ENCODE results near the gene B3GNT2.

B3GNT2 gene

GRCh38 chr2:62209427-62209991 is 13.6 kb downstream of the B3GNT2 start:
- Histone ChIP-seq H3K27ac (ENCODE audit: insufficient read depth in 1 of 2, low read depth in 1 of 2, low read length in 2 of 2, poor library complexity in 1 of 2, severe bottlenecking in 2 of 2) (peak overlapping the region in 1 of 2 experiments; percentile 43), H3K4me1 (ENCODE audit: control extremely low read depth in 1 of 4, control insufficient read depth in 4 of 4, insufficient read depth in 4 of 4, low read length in 3 of 4) (peaks cover 0 to 45% (median 12%) of the 10 kb centered on the region in 4 experiments), H3K27me3 (replicated peaks in 2 of 5; ENCODE audit: control insufficient read depth in 4 of 5, insufficient read depth in 5 of 5, low read length in 4 of 5) (no peaks in the 10 kb centered on the region), H3K36me3 (ENCODE audit: control insufficient read depth in 4 of 4, insufficient read depth in 4 of 4, low read length in 3 of 4) (peaks cover 2 to 43% (median 15%) of the 10 kb centered on the region in 4 experiments), H3K9me3 (ENCODE audit: control extremely low read depth in 1 of 5, control insufficient read depth in 4 of 5, insufficient read depth in 2 of 5, low read depth in 1 of 5, low read length in 4 of 5) (no peaks in the 10 kb centered on the region), H3K4me3 (ENCODE audit: control insufficient read depth in 1 of 7, extremely low read depth in 1 of 7, insufficient read depth in 4 of 7, low read depth in 2 of 7, low read length in 6 of 7) (no peak overlapping the region)
- DNase-seq: no peak
- ChIA-PET POLR2A (no interaction called here), CTCF (interaction anchor here (0.5 to 1.2 kb wide), 3 partner anchors 8 to 29 kb away, joined by 3 read pairs; no protein-coding TSS in a partner anchor)
- WGBS (ENCODE audit: insufficient coverage): 88% methylated on average over 4 of the region's 8 CpGs

- Histone ChIP-seq H3K9me3 (ENCODE audit: control extremely low read depth in 1 of 5, control insufficient read depth in 4 of 5, insufficient read depth in 2 of 5, low read depth in 1 of 5, low read length in 4 of 5) (peaks cover 0 to 15% (median 6%) of the 10 kb centered on the region in 5 experiments), H3K36me3 (ENCODE audit: control insufficient read depth in 4 of 4, insufficient read depth in 4 of 4, low read length in 3 of 4) (peaks cover 0 to 40% (median 13%) of the 10 kb centered on the region in 4 experiments), H3K27ac (ENCODE audit: insufficient read depth in 1 of 2, low read depth in 1 of 2, low read length in 2 of 2, poor library complexity in 1 of 2, severe bottlenecking in 2 of 2) (peak overlapping the region in 1 of 2 experiments; percentile 50), H3K27me3 (replicated peaks in 2 of 5; ENCODE audit: control insufficient read depth in 4 of 5, insufficient read depth in 5 of 5, low read length in 4 of 5) (no peaks in the 10 kb centered on the region), H3K4me1 (ENCODE audit: control extremely low read depth in 1 of 4, control insufficient read depth in 4 of 4, insufficient read depth in 4 of 4, low read length in 3 of 4) (peaks cover 0 to 46% (median 16%) of the 10 kb centered on the region in 4 experiments), H3K4me3 (ENCODE audit: control insufficient read depth in 1 of 7, extremely low read depth in 1 of 7, insufficient read depth in 4 of 7, low read depth in 2 of 7, low read length in 6 of 7) (peak overlapping the region in 1 of 7 experiments; percentile 8)
- DNase-seq: no peak
- POLR2A ChIA-PET: no interaction called here
- WGBS (ENCODE audit: insufficient coverage): 86% methylated on average over 8 of the region's 11 CpGs
- CTCF ChIA-PET: interaction anchor here (0.6 to 4.2 kb wide), 6 partner anchors 12 to 174 kb away, joined by 3 to 16 read pairs (median 3); no protein-coding TSS in a partner anchor
Measured at GRCh38 chr2:62215306-62216064, 19.6 kb downstream of the B3GNT2 start.

GRCh38 chr2:62216113-62216512 is 20.2 kb downstream of the B3GNT2 start:
- WGBS (ENCODE audit: insufficient coverage): 80% methylated on average over 2 of the region's 2 CpGs

GRCh38 chr2:62216616-62217015 is 20.7 kb downstream of the B3GNT2 start:
- Histone ChIP-seq H3K27ac (ENCODE audit: insufficient read depth in 1 of 2, low read depth in 1 of 2, low read length in 2 of 2, poor library complexity in 1 of 2, severe bottlenecking in 2 of 2) (peak overlapping the region in 1 of 2 experiments; percentile 37), H3K27me3 (replicated peaks in 2 of 5; ENCODE audit: control insufficient read depth in 4 of 5, insufficient read depth in 5 of 5, low read length in 4 of 5) (no peaks in the 10 kb centered on the region), H3K36me3 (ENCODE audit: control insufficient read depth in 4 of 4, insufficient read depth in 4 of 4, low read length in 3 of 4) (peaks cover 3 to 47% (median 14%) of the 10 kb centered on the region in 4 experiments), H3K4me1 (ENCODE audit: control extremely low read depth in 1 of 4, control insufficient read depth in 4 of 4, insufficient read depth in 4 of 4, low read length in 3 of 4) (peaks cover 0 to 46% (median 16%) of the 10 kb centered on the region in 4 experiments), H3K4me3 (ENCODE audit: control insufficient read depth in 1 of 7, extremely low read depth in 1 of 7, insufficient read depth in 4 of 7, low read depth in 2 of 7, low read length in 6 of 7) (no peak overlapping the region), H3K9me3 (ENCODE audit: control extremely low read depth in 1 of 5, control insufficient read depth in 4 of 5, insufficient read depth in 2 of 5, low read depth in 1 of 5, low read length in 4 of 5) (peaks cover 0 to 18% (median 6%) of the 10 kb centered on the region in 5 experiments)
- WGBS (ENCODE audit: insufficient coverage): 94% methylated on average over 7 of the region's 8 CpGs
- ChIA-PET POLR2A (interaction anchor here (0.6 kb wide), 1 partner anchor 11 kb away, joined by 4 read pairs; no protein-coding TSS in a partner anchor), CTCF (interaction anchor here (1.0 to 4.2 kb wide), 4 partner anchors 12 to 193 kb away, joined by 3 to 16 read pairs (median 3); no protein-coding TSS in a partner anchor)
- no peak for DNase-seq

More at GRCh38 chr2:62216113-62216512, 20.2 kb downstream of the B3GNT2 start:
- ChIA-PET CTCF (interaction anchor here (1.0 to 4.2 kb wide), 6 partner anchors 11 to 194 kb away, joined by 3 to 16 read pairs (median 3); no protein-coding TSS in a partner anchor), POLR2A (interaction anchor here (0.6 kb wide), 1 partner anchor 12 kb away, joined by 4 read pairs; no protein-coding TSS in a partner anchor)
- H3K27ac ChIP-seq (ENCODE audit: insufficient read depth in 1 of 2, low read depth in 1 of 2, low read length in 2 of 2, poor library complexity in 1 of 2, severe bottlenecking in 2 of 2): peak overlapping the region in 1 of 2 experiments; percentile 50
- no peaks in the 10 kb centered on the region for H3K27me3 ChIP-seq (replicated peaks in 2 of 5; ENCODE audit: control insufficient read depth in 4 of 5, insufficient read depth in 5 of 5, low read length in 4 of 5)
- DNase-seq: no peak
- H3K4me3 ChIP-seq (ENCODE audit: control insufficient read depth in 1 of 7, extremely low read depth in 1 of 7, insufficient read depth in 4 of 7, low read depth in 2 of 7, low read length in 6 of 7): no peak overlapping the region
- H3K36me3 ChIP-seq (ENCODE audit: control insufficient read depth in 4 of 4, insufficient read depth in 4 of 4, low read length in 3 of 4): peaks cover 0 to 46% (median 14%) of the 10 kb centered on the region in 4 experiments
- H3K9me3 ChIP-seq (ENCODE audit: control extremely low read depth in 1 of 5, control insufficient read depth in 4 of 5, insufficient read depth in 2 of 5, low read depth in 1 of 5, low read length in 4 of 5): peaks cover 0 to 16% (median 6%) of the 10 kb centered on the region in 5 experiments
- H3K4me1 ChIP-seq (ENCODE audit: control extremely low read depth in 1 of 4, control insufficient read depth in 4 of 4, insufficient read depth in 4 of 4, low read length in 3 of 4): peaks cover 0 to 46% (median 16%) of the 10 kb centered on the region in 4 experiments

- peaks cover 3 to 54% (median 16%) of the 10 kb centered on the region in 4 experiments for H3K36me3 ChIP-seq (ENCODE audit: control insufficient read depth in 4 of 4, insufficient read depth in 4 of 4, low read length in 3 of 4)
- POLR2A ChIA-PET: no interaction called here
- H3K4me1 ChIP-seq (ENCODE audit: control extremely low read depth in 1 of 4, control insufficient read depth in 4 of 4, insufficient read depth in 4 of 4, low read length in 3 of 4): peaks cover 0 to 42% (median 16%) of the 10 kb centered on the region in 4 experiments
- WGBS (ENCODE audit: insufficient coverage): 97% methylated on average over 5 of the region's 10 CpGs
- CTCF ChIA-PET: interaction anchor here (1.1 to 4.2 kb wide), 5 partner anchors 8 to 192 kb away, joined by 3 to 16 read pairs (median 3); no protein-coding TSS in a partner anchor
- H3K4me3 ChIP-seq (ENCODE audit: control insufficient read depth in 1 of 7, extremely low read depth in 1 of 7, insufficient read depth in 4 of 7, low read depth in 2 of 7, low read length in 6 of 7): no peak overlapping the region
- DNase-seq: no peak
- H3K27me3 ChIP-seq (replicated peaks in 2 of 5; ENCODE audit: control insufficient read depth in 4 of 5, insufficient read depth in 5 of 5, low read length in 4 of 5): no peaks in the 10 kb centered on the region
- H3K9me3 ChIP-seq (ENCODE audit: control extremely low read depth in 1 of 5, control insufficient read depth in 4 of 5, insufficient read depth in 2 of 5, low read depth in 1 of 5, low read length in 4 of 5): peaks cover 0 to 18% (median 6%) of the 10 kb centered on the region in 5 experiments
- H3K27ac ChIP-seq (ENCODE audit: insufficient read depth in 1 of 2, low read depth in 1 of 2, low read length in 2 of 2, poor library complexity in 1 of 2, severe bottlenecking in 2 of 2): peak overlapping the region; percentile 2 to 37
Measured at GRCh38 chr2:62217421-62217820, 21.5 kb downstream of the B3GNT2 start.

GRCh38 chr2:62217970-62218369 is 22.1 kb downstream of the B3GNT2 start:
- peaks cover 0 to 21% (median 6%) of the 10 kb centered on the region in 5 experiments for H3K9me3 ChIP-seq (ENCODE audit: control extremely low read depth in 1 of 5, control insufficient read depth in 4 of 5, insufficient read depth in 2 of 5, low read depth in 1 of 5, low read length in 4 of 5)
- CTCF ChIA-PET: interaction anchor here (0.7 to 4.2 kb wide), 5 partner anchors 9 to 37 kb away, joined by 3 to 16 read pairs (median 3); no protein-coding TSS in a partner anchor
- H3K4me3 ChIP-seq (ENCODE audit: control insufficient read depth in 1 of 7, extremely low read depth in 1 of 7, insufficient read depth in 4 of 7, low read depth in 2 of 7, low read length in 6 of 7): no peak overlapping the region
- H3K27ac ChIP-seq (ENCODE audit: insufficient read depth in 1 of 2, low read depth in 1 of 2, low read length in 2 of 2, poor library complexity in 1 of 2, severe bottlenecking in 2 of 2): peak overlapping the region; percentile 2 to 6
- H3K36me3 ChIP-seq (ENCODE audit: control insufficient read depth in 4 of 4, insufficient read depth in 4 of 4, low read length in 3 of 4): peaks cover 6 to 60% (median 20%) of the 10 kb centered on the region in 4 experiments
- 93% methylated on average over 3 of the region's 5 CpGs for WGBS (ENCODE audit: insufficient coverage)
- peaks cover 0 to 41% (median 16%) of the 10 kb centered on the region in 4 experiments for H3K4me1 ChIP-seq (ENCODE audit: control extremely low read depth in 1 of 4, control insufficient read depth in 4 of 4, insufficient read depth in 4 of 4, low read length in 3 of 4)
- no peak for DNase-seq
- no peaks in the 10 kb centered on the region for H3K27me3 ChIP-seq (replicated peaks in 2 of 5; ENCODE audit: control insufficient read depth in 4 of 5, insufficient read depth in 5 of 5, low read length in 4 of 5)
- POLR2A ChIA-PET: interaction anchor here (0.6 kb wide), 1 partner anchor 19 kb away, joined by 4 read pairs; no protein-coding TSS in a partner anchor

Data from common myeloid progenitor, CD34-positive (primary cell).